K562 treated with DMSO at 1 percent for 48 hours (cell line): ENCODE results near the gene FGFR2. TPM values are rescaled to one million over a fixed set of nuclear protein-coding genes. Genes with fewer than 3 reads are reported as not detected.

Experiments
- total RNA-seq: library from RNA; unstranded; fragments of 300-600 nt; gene quantifications from 2 replicates; pipeline ENCODE4 v1.2.3, GENCODE V29; 2022; ENCODE audit warnings: low replicate concordance; ENCODE audit errors: extremely low read depth

The FGFR2 gene
- total RNA-seq, result not detected in 2 replicates

DNA sequence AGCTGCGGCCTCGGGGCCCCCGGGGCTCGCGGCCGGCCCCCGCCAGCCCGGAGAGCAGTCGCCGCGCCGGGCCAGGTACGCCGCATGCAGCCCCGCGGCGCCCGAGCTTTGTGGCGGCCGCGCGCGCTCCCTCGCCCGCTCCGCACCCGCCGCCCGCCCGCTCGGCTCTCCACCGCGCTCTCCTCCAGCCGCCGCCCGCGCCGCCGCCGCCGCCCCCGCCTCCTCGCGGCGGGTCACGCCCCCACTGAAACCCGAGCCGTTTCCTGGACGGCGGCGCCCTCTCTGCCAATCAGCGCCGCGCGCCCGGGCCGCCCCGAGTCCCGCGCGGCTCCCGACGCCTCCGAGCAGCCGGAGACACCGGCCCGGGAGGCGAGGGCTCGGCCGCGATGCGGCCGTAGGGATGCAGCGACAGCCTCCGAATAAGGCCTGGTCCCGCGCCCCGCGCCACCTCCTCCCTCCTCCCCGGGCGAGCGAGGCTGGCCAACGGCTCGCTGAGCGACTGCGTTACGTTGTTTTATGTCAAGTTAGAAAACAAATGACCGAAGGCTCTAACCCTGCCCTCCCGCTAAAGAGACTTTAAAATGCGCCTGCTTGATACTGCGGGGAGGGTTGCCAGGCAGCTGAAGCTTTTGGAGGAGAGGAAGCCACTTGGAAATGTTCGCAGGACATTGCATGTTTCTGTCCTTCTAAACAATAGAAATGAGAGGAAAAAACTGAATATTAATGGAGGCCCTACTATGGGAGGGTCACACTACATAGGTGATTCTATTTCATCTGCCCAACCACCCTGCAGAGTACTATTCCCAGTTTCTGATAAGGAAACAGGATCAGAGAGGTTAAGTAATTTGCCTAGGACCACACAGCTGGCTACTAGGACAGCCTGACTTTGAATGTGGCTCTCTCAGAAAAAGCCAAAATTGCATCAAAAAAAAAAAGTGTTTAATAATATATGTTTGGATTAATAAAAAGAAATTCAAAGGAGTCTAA is at the start of gene FGFR2:
FGFR2 (minus strand) TSS at position 182 of the 987 bp plus-strand sequence. CDS start 4,627 bp downstream, outside the sequence.

